Stomach smooth muscle (tissue), 2 donors: ENCODE data around the gene BST1.
A peak's percentile ranks its signal among the peaks of the same experiment; 100 is the strongest.
"Not testable (repeated sequence)": the region's sequence is repeated elsewhere in the genome, so short reads cannot be mapped to it uniquely, and the experiment has no call there.

ENCODE experiments used
- H3K27ac ChIP-seq: one replicate; pipeline ENCODE4 v1.7.0; 2013; ENCODE audit warnings: mild to moderate bottlenecking, low read length, inconsistent platforms
- H3K27me3 ChIP-seq, 2 donors: one replicate each; pipeline ENCODE4 v1.7.0; 2013; ENCODE audit warnings: low read length in 2 of 2; ENCODE audit not compliant: insufficient read depth in 2 of 2, control insufficient read depth in 1 of 2
- H3K36me3 ChIP-seq, 2 donors: one replicate each; pipeline ENCODE4 v1.7.0; 2013; ENCODE audit warnings: low read length in 2 of 2; ENCODE audit not compliant: control insufficient read depth in 2 of 2, insufficient read depth in 2 of 2
- H3K4me1 ChIP-seq: one replicate; pipeline ENCODE4 v1.7.0; 2013; ENCODE audit warnings: low read length; ENCODE audit not compliant: control insufficient read depth, insufficient read depth
- H3K4me3 ChIP-seq, 2 donors: one replicate each; pipeline ENCODE4 v1.7.0; 2013; ENCODE audit warnings: low read length in 2 of 2
- H3K9ac ChIP-seq, 2 donors: one replicate each; pipeline ENCODE4 v1.7.0; 2013; ENCODE audit warnings: low read length in 2 of 2, mild to moderate bottlenecking in 1 of 2
- H3K9me3 ChIP-seq, 2 donors: one replicate each; pipeline ENCODE4 v1.7.0; 2013; ENCODE audit warnings: low read length in 2 of 2; ENCODE audit not compliant: control insufficient read depth in 2 of 2
- donor health status: healthy.
- donor health status: Pancreatic carcinoma.

Gene BST1

DNA sequence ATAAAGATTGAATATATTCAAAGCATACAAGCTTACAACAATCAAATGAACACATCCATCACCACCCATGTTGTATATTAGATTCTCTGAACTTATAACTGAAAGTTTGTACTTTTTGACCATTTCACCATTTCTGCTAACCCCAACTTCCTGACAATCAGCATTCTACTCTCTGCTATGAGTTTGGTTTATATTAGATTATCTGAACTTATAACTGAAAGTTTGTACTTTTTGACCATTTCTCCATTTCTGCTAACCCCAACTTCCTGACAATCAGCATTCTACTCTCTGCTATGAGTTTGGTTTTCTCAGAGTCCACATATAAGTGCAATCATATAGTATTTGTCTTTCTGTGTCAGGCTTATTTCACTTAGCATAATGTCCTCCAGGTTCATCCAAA, 59.6 kb downstream of the BST1 start:
- not testable (repeated sequence) for H3K27me3 ChIP-seq

DNA sequence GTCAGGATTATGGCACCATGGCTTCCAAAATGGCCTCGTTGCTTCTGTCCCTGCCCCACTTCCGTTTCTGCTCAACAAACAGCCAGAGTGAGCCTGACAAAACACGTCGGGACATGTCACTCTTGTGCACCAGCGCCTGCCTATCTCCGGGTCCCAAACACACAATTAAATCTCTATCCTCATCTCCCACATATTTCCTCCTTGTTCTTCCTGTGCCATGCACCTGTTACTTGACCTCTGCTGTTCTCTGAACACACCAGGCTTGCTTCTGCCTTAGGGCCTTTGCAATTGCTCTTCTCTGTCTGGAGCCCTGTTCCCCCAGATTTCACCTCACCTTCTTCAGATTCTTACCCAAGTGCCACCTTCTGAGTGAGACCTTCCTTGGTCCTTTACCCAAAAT, 62.5 kb downstream of the BST1 start:
- no peaks in the 10 kb centered on the region for H3K4me1 ChIP-seq
- H3K36me3 ChIP-seq = no peaks in the 10 kb centered on the region
- H3K9me3 ChIP-seq = no peaks in the 10 kb centered on the region
- H3K9ac ChIP-seq = no peak overlapping the region
- H3K27ac ChIP-seq = no peak overlapping the region
- peaks cover 0 to 2% of the 10 kb centered on the region in 2 donors for H3K27me3 ChIP-seq
- no peak overlapping the region for H3K4me3 ChIP-seq

More for the DNA sequence above, 59.6 kb downstream of the BST1 start:
- not testable (repeated sequence) for H3K9me3 ChIP-seq, H3K4me3 ChIP-seq, H3K27ac ChIP-seq, H3K4me1 ChIP-seq, H3K9ac ChIP-seq, H3K36me3 ChIP-seq

DNA sequence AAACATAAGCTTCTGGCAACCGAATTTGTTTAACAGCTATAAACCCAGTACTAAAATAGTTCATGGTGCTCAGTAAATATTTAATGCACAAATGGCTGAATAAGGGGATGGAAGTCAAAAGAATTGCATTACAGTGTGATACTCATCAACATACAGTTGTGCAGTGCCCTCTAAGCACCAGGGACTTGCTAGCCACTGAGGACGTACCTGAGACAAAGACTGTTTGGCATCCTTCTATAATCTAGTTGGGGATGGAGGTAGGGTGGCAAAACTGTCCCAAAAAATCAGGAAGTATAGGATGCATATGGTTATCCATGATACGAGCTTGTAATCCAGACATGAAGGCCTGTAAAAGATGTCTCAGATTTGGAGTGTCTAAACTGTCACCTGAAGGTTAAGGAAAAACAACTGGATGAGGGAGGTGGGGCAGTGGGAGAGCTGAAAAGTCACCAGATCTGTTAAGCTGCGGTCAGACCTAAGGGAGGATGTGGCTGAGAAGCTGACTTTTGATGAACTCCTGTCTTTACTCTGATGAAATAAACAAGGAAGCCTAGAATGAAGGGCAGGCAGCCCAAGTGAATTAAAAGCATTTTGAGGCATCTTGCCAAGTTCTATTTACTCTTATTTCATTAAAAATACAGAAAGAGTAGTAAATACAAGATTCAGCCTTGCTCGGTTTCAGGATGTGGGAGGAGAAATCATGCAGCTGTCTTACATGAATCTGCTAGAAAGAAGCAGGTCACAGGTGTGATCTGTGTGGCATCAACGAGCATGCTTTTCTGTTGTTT, 63.2 kb downstream of the BST1 start:
- Histone ChIP-seq H3K4me3 (no peak overlapping the region), H3K9ac (no peak overlapping the region), H3K4me1 (no peaks in the 10 kb centered on the region), H3K27ac (no peak overlapping the region), H3K36me3 (no peaks in the 10 kb centered on the region), H3K9me3 (no peaks in the 10 kb centered on the region), H3K27me3 (peaks cover 0 to 2% of the 10 kb centered on the region in 2 donors)

DNA sequence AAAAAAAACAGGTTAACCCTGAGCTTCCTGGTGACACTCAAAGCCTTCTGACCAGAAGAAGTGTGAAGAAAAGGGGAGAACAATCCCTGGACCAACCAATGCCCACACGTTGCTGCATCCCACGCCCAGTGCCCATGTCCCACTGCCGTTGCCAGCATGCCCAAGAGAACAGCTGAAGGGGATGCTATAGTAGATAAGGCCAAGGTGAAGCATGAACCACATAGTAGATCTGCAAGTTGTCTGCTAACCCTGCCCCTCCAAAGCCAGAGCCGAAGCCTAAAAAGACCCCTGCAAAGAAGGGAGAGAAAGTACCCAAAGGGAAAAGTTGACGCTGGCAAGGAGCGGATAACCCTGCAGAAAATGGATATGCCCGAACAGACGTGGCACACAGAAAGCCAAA, 64.0 kb downstream of the BST1 start:
- Histone ChIP-seq H3K27ac (no peak overlapping the region), H3K4me3 (no peak overlapping the region), H3K9ac (no peak overlapping the region), H3K4me1 (no peaks in the 10 kb centered on the region), H3K9me3 (no peaks in the 10 kb centered on the region), H3K27me3 (peaks cover 0 to 2% of the 10 kb centered on the region in 2 donors), H3K36me3 (no peaks in the 10 kb centered on the region)

DNA sequence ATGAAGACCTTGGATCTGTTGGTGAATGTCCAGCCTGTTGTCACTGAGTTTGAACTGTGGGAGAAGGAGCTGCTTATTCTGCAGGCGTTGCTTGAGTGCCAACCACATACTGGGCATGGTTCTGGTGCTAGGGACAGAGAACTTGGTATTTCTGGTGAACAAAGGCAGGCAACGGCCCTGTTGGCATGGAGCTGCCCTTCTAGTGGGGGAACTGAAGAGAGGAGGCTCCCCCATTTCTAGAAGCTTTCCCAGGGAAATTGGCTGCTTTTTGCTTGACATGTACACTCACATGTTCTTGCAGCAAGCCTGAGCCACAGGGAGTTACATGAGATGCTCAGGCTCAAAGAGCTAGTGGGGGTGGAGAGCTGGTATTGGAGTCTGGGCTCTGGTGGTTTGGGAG, 66.3 kb downstream of the BST1 start:
- no peaks in the 10 kb centered on the region for H3K9me3 ChIP-seq
- H3K36me3 ChIP-seq = no peaks in the 10 kb centered on the region
- no peak overlapping the region for H3K27ac ChIP-seq

DNA sequence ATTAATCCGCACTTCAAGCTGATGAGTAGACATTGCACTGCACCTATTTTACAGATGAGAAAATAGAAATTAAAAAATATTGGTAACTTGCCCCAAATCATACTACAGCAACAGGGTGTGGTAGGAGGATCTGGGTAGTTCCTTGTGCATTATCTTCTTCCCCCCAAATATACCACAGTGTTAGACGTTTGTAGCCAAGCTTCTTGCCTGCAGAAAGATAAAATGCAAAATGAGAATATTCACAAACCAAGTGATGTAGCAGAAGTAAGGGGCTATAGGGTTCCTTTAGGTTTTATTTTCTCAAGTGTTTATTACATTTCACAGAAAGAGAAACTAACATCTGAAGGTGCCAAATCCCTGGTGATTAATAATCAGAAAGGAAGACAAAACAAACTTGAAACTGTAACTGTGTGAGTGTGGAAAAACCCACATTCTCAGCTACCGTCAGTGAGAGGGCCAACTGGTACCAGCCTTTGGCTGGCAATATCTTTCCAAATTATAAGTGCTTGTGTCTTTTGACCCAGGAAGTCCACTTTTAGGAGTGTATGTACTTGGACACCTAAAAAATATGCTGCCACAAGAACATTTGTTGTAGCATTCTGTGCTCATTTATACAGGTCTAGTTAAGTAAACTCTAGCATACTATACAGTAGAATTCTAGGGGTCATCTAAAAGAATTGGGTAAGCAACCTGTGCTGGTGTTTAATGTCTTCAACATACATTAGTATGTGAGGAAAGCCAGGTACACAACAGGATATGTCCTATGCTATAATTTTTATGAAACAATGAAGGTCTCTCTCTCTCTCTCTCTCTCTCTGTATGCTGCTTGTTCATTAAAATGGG, 68.6 kb downstream of the BST1 start:
- Histone ChIP-seq H3K9ac (no peak overlapping the region), H3K27me3 (no peaks in the 10 kb centered on the region), H3K27ac (no peak overlapping the region), H3K9me3 (no peaks in the 10 kb centered on the region), H3K4me1 (peaks cover 2% of the 10 kb centered on the region), H3K4me3 (no peak overlapping the region), H3K36me3 (no peaks in the 10 kb centered on the region)

More for the DNA sequence above, 66.3 kb downstream of the BST1 start:
- H3K9ac ChIP-seq = no peak overlapping the region
- no peak overlapping the region for H3K4me3 ChIP-seq
- H3K4me1 ChIP-seq = no peaks in the 10 kb centered on the region
- H3K27me3 ChIP-seq = peaks cover 0 to 2% of the 10 kb centered on the region in 2 donors

DNA sequence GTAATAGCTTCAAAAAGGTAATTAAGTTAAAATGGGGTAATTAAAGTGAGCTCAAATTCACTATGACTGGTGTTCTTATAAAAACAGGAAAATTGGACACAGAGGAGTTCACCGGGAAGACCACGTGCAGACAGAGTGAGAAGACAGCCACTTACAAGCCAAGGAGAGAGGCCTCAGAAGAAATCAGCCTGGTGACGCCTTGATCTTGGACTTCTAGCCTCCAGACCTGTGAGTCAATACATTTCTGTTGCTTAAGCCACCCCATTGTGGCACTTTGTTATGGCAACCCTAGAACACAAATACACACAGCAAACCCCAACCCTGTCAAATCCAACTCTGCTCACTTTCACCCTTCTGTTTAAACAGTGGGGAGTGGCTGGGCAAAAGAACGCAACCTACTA, 71.2 kb downstream of the BST1 start:
- H3K9ac ChIP-seq = no peak overlapping the region
- no peak overlapping the region for H3K4me3 ChIP-seq
- H3K9me3 ChIP-seq = no peaks in the 10 kb centered on the region
- peaks cover 6% of the 10 kb centered on the region for H3K4me1 ChIP-seq
- no peaks in the 10 kb centered on the region for H3K27me3 ChIP-seq
- no peaks in the 10 kb centered on the region for H3K36me3 ChIP-seq
- H3K27ac ChIP-seq = no peak overlapping the region

DNA sequence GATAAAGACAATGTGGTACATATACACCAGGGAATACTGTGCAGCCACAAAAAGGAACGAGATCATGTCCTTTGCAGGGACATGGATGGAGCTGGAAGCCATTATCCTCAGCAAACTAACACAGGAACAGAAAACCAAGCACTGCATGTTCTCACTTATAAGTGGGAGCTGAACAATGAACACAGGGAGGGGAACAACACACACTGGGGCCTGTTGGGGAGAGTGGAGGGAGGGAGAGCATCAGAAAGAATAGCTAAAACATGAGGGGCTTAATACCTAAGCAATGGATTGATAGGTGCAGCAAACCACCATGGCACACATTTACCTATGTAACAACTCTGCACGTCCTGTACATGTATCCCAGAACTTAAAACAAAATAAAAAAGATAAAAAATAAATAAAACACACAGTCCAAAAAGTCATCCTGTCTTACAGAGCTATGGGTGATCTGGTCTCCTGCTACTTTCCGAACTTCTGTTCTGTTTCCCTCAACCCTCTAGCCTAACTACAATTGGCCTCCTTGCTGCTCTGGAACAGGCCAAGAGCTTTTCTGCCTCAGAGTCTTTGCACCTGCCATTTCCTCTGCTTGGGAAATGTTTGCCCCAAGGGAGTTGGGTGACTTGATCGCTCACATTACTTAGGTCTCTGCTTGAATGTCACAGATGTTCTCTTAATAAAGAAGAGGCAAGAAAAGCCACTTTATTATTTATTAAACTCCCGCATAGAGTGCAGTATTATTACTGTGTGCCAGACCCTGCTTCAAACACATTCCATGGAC, 74.2 kb downstream of the BST1 start:
- Histone ChIP-seq H3K4me3 (no peak overlapping the region), H3K9me3 (no peaks in the 10 kb centered on the region), H3K27me3 (no peaks in the 10 kb centered on the region), H3K9ac (no peak overlapping the region), H3K36me3 (no peaks in the 10 kb centered on the region), H3K27ac (no peak overlapping the region), H3K4me1 (peaks cover 6% of the 10 kb centered on the region)

DNA sequence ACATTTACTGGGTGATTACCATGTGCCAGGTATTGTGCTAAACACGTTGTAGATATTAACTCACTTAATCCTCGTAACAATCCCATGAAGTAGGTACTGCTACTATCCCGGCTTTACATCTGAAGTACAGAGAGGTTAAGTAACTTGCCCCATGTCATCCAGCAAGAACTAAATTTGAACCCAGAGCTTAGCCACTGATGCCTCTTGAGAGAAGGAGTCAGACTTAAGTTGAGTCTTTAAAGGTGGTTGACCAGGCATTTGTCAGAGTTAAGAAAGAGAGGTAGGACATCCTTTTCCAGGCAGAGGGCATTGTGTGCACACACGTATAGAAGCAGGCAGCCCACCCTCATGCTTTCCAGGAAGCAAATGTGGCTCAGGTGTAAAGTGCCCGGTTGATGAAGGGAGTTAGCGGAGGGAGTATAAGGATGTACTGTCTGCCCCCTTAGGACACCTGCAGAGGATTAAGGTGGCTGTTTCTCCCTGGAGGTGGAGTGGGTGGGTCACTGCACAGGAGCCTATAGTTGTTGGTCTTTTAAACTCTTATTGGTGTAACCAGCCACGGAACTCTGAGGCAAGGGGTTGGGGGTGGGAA, 74.9 kb downstream of the BST1 start:
- peak overlapping the region; percentile 6 for H3K27ac ChIP-seq
- H3K4me3 ChIP-seq = peak overlapping the region; percentile 65 to 85
- H3K27me3 ChIP-seq = no peaks in the 10 kb centered on the region
- H3K4me1 ChIP-seq = peaks cover 6% of the 10 kb centered on the region
- H3K9me3 ChIP-seq = no peaks in the 10 kb centered on the region
- H3K36me3 ChIP-seq = no peaks in the 10 kb centered on the region
- H3K9ac ChIP-seq = peak overlapping the region in 1 of 2 donors; percentile 55
